H1 (cell line): ENCODE results near the gene RNF166. TPM values are rescaled to one million over a fixed set of nuclear protein-coding genes. Genes with fewer than 3 reads are reported as not detected.

Source experiments
- CTCF ChIA-PET: fragments of 300-600 bp; sonication (Branson Sonifier 250); formaldehyde crosslinking; loops from one replicate; lab custom pipeline; 2021; ENCODE audit not compliant: partially characterized antibody; lab: Charles Lee
- POLR2A ChIA-PET: fragments of 300-600 bp; sonication (Branson Sonifier 250); formaldehyde crosslinking; loops from one replicate; lab custom pipeline; 2021; ENCODE audit warnings: inconsistent platforms; ENCODE audit not compliant: partially characterized antibody; lab: Charles Lee
- DNase-seq, 2 experiments: peaks; one replicate each; pipeline versions ENCODE4 v3.0.0 to v3.0.0-alpha.2; 2010 to 2022; ENCODE audit warnings: low spot score in 2 of 2, low read depth in 1 of 2, mixed read lengths in 1 of 2
- FAIRE-seq: peaks from 2 replicates; lab custom pipeline; 2011; peaks lifted over from hg19 to GRCh38; lab: Jason Lieb, UNC
- H2AFZ ChIP-seq: 2 replicates; pipeline ENCODE4 v1.8.1; 2012; ENCODE audit warnings: low read length, inconsistent platforms
- H2AK5ac ChIP-seq: 2 replicates; pipeline ENCODE4 v1.6.1; 2013; ENCODE audit warnings: low read depth, low read length
- H2BK120ac ChIP-seq: replicated peaks from 2 replicates; pipeline ENCODE3; 2013; ENCODE audit warnings: low read depth, low read length, inconsistent platforms
- H2BK12ac ChIP-seq: 2 replicates; pipeline ENCODE4 v1.6.1; 2013; ENCODE audit warnings: low read depth, low read length
- H2BK15ac ChIP-seq: 2 replicates; pipeline ENCODE4 v1.6.1; 2013; ENCODE audit warnings: low read length
- H2BK20ac ChIP-seq: 2 replicates; pipeline ENCODE4 v1.6.1; 2013; ENCODE audit warnings: low read length
- H2BK5ac ChIP-seq: 2 replicates; pipeline ENCODE4 v1.6.1; 2013; ENCODE audit warnings: low read depth, low read length
- H3K14ac ChIP-seq: 2 replicates; pipeline ENCODE4 v1.6.1; 2013; ENCODE audit warnings: inconsistent platforms; ENCODE audit not compliant: insufficient read length
- H3K18ac ChIP-seq: 2 replicates; pipeline ENCODE4 v1.6.1; 2013; ENCODE audit warnings: low read length; ENCODE audit errors: extremely low read depth
- H3K23ac ChIP-seq: 2 replicates; pipeline ENCODE4 v1.6.1; 2013; ENCODE audit warnings: inconsistent platforms; ENCODE audit not compliant: insufficient read length
- H3K23me2 ChIP-seq: 2 replicates; pipeline ENCODE4 v1.6.1; 2013; ENCODE audit warnings: low read depth, low read length
- H3K27ac ChIP-seq: 2 replicates; pipeline ENCODE4 v1.6.1; 2011; ENCODE audit warnings: low read depth, low read length, inconsistent platforms
- H3K27me3 ChIP-seq, 4 experiments: replicated peaks in 1 of 4; 1 replicate in 1 of 4; 2 replicates in 3 of 4; pipeline versions ENCODE4 v1.6.1 to v1.8.1; 2011 to 2013; ENCODE audit warnings: low read length in 3 of 4, mild to moderate bottlenecking in 3 of 4, inconsistent platforms in 2 of 4, mixed read lengths in 2 of 4, moderate library complexity in 1 of 4; ENCODE audit not compliant: control insufficient read depth in 3 of 4, insufficient read depth in 3 of 4; ENCODE audit errors: extremely low read depth in 1 of 4
- H3K36me3 ChIP-seq, 4 experiments: 2 replicates each; pipeline versions ENCODE4 v1.6.1 to v1.8.1; 2011 to 2013; ENCODE audit warnings: mild to moderate bottlenecking in 4 of 4, low read length in 3 of 4, moderate library complexity in 2 of 4, control low read depth in 1 of 4, inconsistent platforms in 1 of 4; ENCODE audit not compliant: insufficient read depth in 4 of 4, control insufficient read depth in 2 of 4
- H3K4ac ChIP-seq: replicated peaks from 2 replicates; pipeline ENCODE3; 2013; ENCODE audit warnings: low read length, low read depth, mixed read lengths, inconsistent platforms; ENCODE audit not compliant: insufficient read length
- H3K4me1 ChIP-seq, 4 experiments: replicated peaks in 1 of 4; 1 replicate in 1 of 4; 2 replicates in 3 of 4; pipeline versions ENCODE4 v1.6.1 to v1.8.1; 2011 to 2013; ENCODE audit warnings: low read length in 3 of 4, inconsistent platforms in 2 of 4, mixed read lengths in 1 of 4; ENCODE audit not compliant: insufficient read depth in 4 of 4, control insufficient read depth in 3 of 4
- H3K4me2 ChIP-seq, 2 experiments: 2 replicates each; pipeline versions ENCODE4 v1.6.1 to v1.8.1; 2011 to 2013; ENCODE audit warnings: low read depth in 2 of 2, low read length in 2 of 2, control low read depth in 1 of 2, inconsistent platforms in 1 of 2, mild to moderate bottlenecking in 1 of 2; ENCODE audit not compliant: insufficient read depth in 1 of 2
- H3K4me3 ChIP-seq, 4 experiments: fragments of 200-600, 300-600 bp in 1 of 4; sonication (generic), shearing (Covaris generic), sonication (Bioruptor Twin) in 1 of 4; 2 replicates each; pipeline versions ENCODE4 v1.5.1 to v1.8.1; 2011 to 2016; ENCODE audit warnings: low read length in 4 of 4, low read depth in 3 of 4, control low read depth in 2 of 4, inconsistent platforms in 2 of 4, mild to moderate bottlenecking in 2 of 4, mixed read lengths in 1 of 4, moderate library complexity in 1 of 4; ENCODE audit not compliant: insufficient read depth in 2 of 4; ENCODE audit errors: extremely low read depth in 1 of 4
- H3K56ac ChIP-seq: replicated peaks from 2 replicates; pipeline ENCODE3; 2013; ENCODE audit warnings: low read depth, mild to moderate bottlenecking, mixed read lengths, low read length, inconsistent platforms; ENCODE audit not compliant: insufficient read length
- H3K79me1 ChIP-seq: 2 replicates; pipeline ENCODE4 v1.6.1; 2013; ENCODE audit warnings: low read depth, low read length, control low read depth
- H3K79me2 ChIP-seq, 2 experiments: 2 replicates each; pipeline versions ENCODE4 v1.6.1 to v1.8.1; 2012 to 2013; ENCODE audit warnings: low read length in 2 of 2, mild to moderate bottlenecking in 2 of 2, inconsistent platforms in 1 of 2; ENCODE audit not compliant: insufficient read depth in 2 of 2, control insufficient read depth in 1 of 2
- H3K9ac ChIP-seq, 4 experiments: replicated peaks in 1 of 4; 1 replicate in 1 of 4; 2 replicates in 3 of 4; pipeline versions ENCODE4 v1.6.1 to v1.8.1; 2011 to 2013; ENCODE audit warnings: low read depth in 3 of 4, low read length in 3 of 4, control low read depth in 2 of 4, mild to moderate bottlenecking in 2 of 4, moderate library complexity in 2 of 4, inconsistent platforms in 1 of 4; ENCODE audit errors: extremely low read depth in 1 of 4
- H3K9me3 ChIP-seq, 2 experiments: 2 replicates each; pipeline versions ENCODE4 v1.6.1 to v1.8.1; 2012 to 2013; ENCODE audit warnings: mild to moderate bottlenecking in 2 of 2, moderate library complexity in 2 of 2, control low read depth in 1 of 2, inconsistent platforms in 1 of 2, low read depth in 1 of 2, low read length in 1 of 2, mixed read lengths in 1 of 2; ENCODE audit not compliant: insufficient read depth in 2 of 2
- H4K20me1 ChIP-seq, 2 experiments: replicated peaks in 1 of 2; 2 replicates each; pipeline versions ENCODE3 to v1.8.1; 2011 to 2013; ENCODE audit warnings: inconsistent platforms in 2 of 2, low read length in 2 of 2, mild to moderate bottlenecking in 1 of 2; ENCODE audit not compliant: insufficient read depth in 2 of 2, control insufficient read depth in 1 of 2
- H4K5ac ChIP-seq: 2 replicates; pipeline ENCODE4 v1.6.1; 2013; ENCODE audit warnings: low read length, low read depth, mixed read lengths, inconsistent platforms; ENCODE audit not compliant: insufficient read length
- H4K8ac ChIP-seq: 2 replicates; pipeline ENCODE4 v1.8.0; 2013; ENCODE audit warnings: mild to moderate bottlenecking, moderate library complexity, low read length, inconsistent platforms; ENCODE audit not compliant: insufficient read depth; ENCODE audit errors: extremely low read depth
- H4K91ac ChIP-seq: replicated peaks from 2 replicates; pipeline ENCODE3; 2013; ENCODE audit warnings: low read length, mixed read lengths, inconsistent platforms; ENCODE audit not compliant: insufficient read length
- EP300 ChIP-seq, 2 experiments: IDR thresholded peaks; 1 replicate in 1 of 2; 2 replicates in 1 of 2; pipeline ENCODE4 v1.6.1; 2011 to 2012; ENCODE audit warnings: low read depth in 2 of 2, low read length in 2 of 2, mild to moderate bottlenecking in 2 of 2, borderline replicate concordance in 1 of 2, inconsistent platforms in 1 of 2, moderate library complexity in 1 of 2
- SP1 ChIP-seq: IDR thresholded peaks from 2 replicates; pipeline ENCODE4 v1.6.1; 2011; ENCODE audit warnings: low read depth, low read length
- SP4 ChIP-seq: IDR thresholded peaks from 2 replicates; pipeline ENCODE4 v1.6.1; 2012; ENCODE audit warnings: low read length, inconsistent platforms
- WGBS, 2 experiments: shearing (Covaris generic) in 1 of 2; methylation state at CpG; one replicate each; pipeline versions ENCODE4 v1.1.6 to v1.1.7; 2013 to 2015; ENCODE audit warnings: low lambda C conversion rate in 2 of 2, mixed read lengths in 2 of 2, inconsistent platforms in 1 of 2, low coverage in 1 of 2, missing lambda C conversion rate in 1 of 2; ENCODE audit not compliant: insufficient replicate concordance in 2 of 2, insufficient coverage in 1 of 2, insufficient read length in 1 of 2; ENCODE audit errors: extremely low coverage in 1 of 2, missing lambda C conversion rate in 1 of 2; 5-methylcytosine and 5-hydroxymethylcytosine counted together
- polyA plus RNA-seq, 7 experiments: library from polyadenylated mRNA; depleted of rRNA in 3 of 7; stranded (reverse) in 5 of 7; unstranded in 2 of 7; fragments of >200 nt in 5 of 7; fragments of 200-250 nt in 2 of 7; gene quantifications; 1 replicate in 5 of 7; 2 replicates in 1 of 7; 4 replicates in 1 of 7; pipeline versions ENCODE4 v1.2.1 to v1.2.3, GENCODE V29; 2011 to 2013; ENCODE audit warnings: missing spikeins in 2 of 7, mixed read lengths in 2 of 7
- total RNA-seq: library from RNA; stranded (reverse); fragmentation: NEBNext Ultra II Directional; extraction: Animal tissue kit (Norgen Biotek cat#: 25700); gene quantifications from 2 replicates; pipeline ENCODE4 v1.2.1, GENCODE V29; 2021
- TF ChIP-seq, protein P1 (sequence below): IDR thresholded peaks from 2 replicates; pipeline ENCODE4 v1.6.1; 2012; ENCODE audit warnings: low read length, inconsistent platforms

Gene RNF166
- total and polyA plus RNA-seq, 2 of the 8 experiments (the other 6 are each of a cell fraction or from before 2014, with no cell fraction given): 29.8 to 31.2 TPM

DNA sequence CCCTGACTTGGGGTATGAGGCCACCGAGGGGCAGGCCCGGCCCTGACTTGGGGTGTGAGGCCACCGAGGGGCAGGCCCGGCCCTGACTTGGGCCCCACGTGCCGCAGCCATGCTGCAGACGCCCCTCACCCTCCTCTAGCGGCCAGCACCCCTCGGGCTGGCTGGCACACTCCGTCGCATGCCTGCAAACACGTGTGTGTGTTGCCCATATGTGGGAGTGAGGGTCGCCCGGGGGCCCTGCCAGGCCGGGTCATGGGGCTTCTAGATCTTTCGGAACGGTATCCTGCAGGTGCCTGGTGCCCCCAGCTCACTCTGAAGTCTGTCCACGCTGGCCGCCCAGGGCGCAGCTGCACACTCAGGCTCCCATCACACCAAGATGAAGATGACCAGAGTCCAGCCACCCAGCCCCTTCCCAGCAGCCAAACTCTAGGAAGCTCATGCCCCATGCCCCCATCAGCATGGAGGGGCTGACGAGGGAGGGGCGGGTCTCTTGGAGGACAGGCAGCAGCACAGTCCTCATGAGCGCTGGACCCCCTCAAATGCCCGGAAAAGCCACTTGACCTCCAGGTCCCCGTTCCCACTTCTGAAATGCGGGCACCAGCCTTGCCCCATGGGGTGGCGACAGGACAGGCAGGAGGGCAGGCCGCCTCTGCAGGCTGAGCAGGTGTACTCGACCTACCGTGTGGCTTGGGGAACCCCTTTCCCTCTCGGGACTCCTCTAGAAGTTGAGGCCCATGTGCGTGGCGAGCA, 33.9 kb upstream of the RNF166 start:
- POLR2A ChIA-PET: interaction anchor here (2.0 kb wide), 1 partner anchor 70 kb away, joined by 5 read pairs; no protein-coding TSS in a partner anchor

More for the DNA sequence above, 33.9 kb upstream of the RNF166 start:
- Histone ChIP-seq H3K27ac (no peak overlapping the region), H3K18ac (no peak overlapping the region), H3K56ac (no peak overlapping the region), H3K23me2 (no peaks in the 10 kb centered on the region), H2BK12ac (no peak overlapping the region), H3K79me1 (no peaks in the 10 kb centered on the region), H2BK120ac (no peak overlapping the region), H3K23ac (no peak overlapping the region), H4K20me1 (peaks cover 0 to 12% of the 10 kb centered on the region in 2 experiments), H4K5ac (no peak overlapping the region), H2BK15ac (no peak overlapping the region), H2BK20ac (no peak overlapping the region), H4K91ac (no peak overlapping the region), H3K4me3 (no peak overlapping the region), H3K4ac (no peak overlapping the region), H3K14ac (no peak overlapping the region), H2AK5ac (no peak overlapping the region), H2AFZ (no peak overlapping the region), H3K4me2 (no peak overlapping the region), H4K8ac (no peak overlapping the region; the same call in 1 of the 2 replicates), H3K79me2 (no peaks in the 10 kb centered on the region), H3K27me3 (no peaks in the 10 kb centered on the region), H3K4me1 (peaks cover 0 to 11% (median 6%) of the 10 kb centered on the region in 4 experiments; a peak in 4 of 7 replicates), H3K36me3 (peaks cover 0 to 5% (median under 1%) of the 10 kb centered on the region in 4 experiments; a peak in 1 of 8 replicates), H2BK5ac (no peak overlapping the region), H3K9me3 (no peaks in the 10 kb centered on the region), H3K9ac (no peak overlapping the region)
- CTCF ChIA-PET: interaction anchor here (0.6 to 10.0 kb wide), 5 partner anchors 15 to 427 kb away, joined by 3 to 251 read pairs (median 4); no protein-coding TSS in a partner anchor
- WGBS, 2 experiments: 92% methylated on average over 30 of the region's 33 CpGs; no CpG with 5 or more reads in 1 of the 2 experiments
- FAIRE-seq (no peak), DNase-seq (no peak)
- no peak for TF ChIP-seq SP4
- TF ChIP-seq SP1: no peak
- TF ChIP-seq, protein P1, sequence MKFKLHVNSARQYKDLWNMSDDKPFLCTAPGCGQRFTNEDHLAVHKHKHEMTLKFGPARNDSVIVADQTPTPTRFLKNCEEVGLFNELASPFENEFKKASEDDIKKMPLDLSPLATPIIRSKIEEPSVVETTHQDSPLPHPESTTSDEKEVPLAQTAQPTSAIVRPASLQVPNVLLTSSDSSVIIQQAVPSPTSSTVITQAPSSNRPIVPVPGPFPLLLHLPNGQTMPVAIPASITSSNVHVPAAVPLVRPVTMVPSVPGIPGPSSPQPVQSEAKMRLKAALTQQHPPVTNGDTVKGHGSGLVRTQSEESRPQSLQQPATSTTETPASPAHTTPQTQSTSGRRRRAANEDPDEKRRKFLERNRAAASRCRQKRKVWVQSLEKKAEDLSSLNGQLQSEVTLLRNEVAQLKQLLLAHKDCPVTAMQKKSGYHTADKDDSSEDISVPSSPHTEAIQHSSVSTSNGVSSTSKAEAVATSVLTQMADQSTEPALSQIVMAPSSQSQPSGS: no peak
- no peak for TF ChIP-seq EP300 (IDR thresholded peaks at IDR 0.05; ENCODE audit: borderline replicate concordance in 1 of 2, low read depth in 2 of 2, low read length in 2 of 2)
